ENCODE data around the gene RAB29.
"Not testable (repeated sequence)": the region's sequence is repeated elsewhere in the genome, so short reads cannot be mapped to it uniquely, and the experiment has no call there.

RAB29 gene

GRCh38 chr1:205720740-205721139 is 54.5 kb downstream of the RAB29 start:
- DNase-seq (ENCODE audit: low spot score): not testable (repeated sequence)

GRCh38 chr1:205719762-205720161 is 55.5 kb downstream of the RAB29 start:
- no peak for DNase-seq (ENCODE audit: low spot score)

DNA sequence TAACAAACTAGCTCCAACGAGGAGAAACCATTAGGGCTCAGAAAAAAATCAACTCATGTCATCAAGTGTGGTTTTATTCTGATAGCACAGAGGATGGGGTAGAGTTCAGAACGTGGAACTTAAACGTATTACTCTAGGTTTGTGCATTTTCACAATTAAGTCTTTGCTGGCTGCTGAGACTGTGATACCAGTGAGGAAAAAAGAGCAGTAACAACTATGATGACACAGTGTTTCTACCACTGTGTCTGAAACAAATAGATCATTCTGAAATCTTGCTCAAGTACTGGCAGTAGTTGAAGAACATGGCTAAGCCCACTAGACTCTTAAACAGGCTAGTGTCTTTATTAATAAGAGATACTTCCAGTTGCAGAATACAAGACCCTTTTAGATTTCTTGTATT is 56.3 kb downstream of the RAB29 start:
- DNase-seq (ENCODE audit: low spot score): no peak

Data from AG08396 (cell line).